GM12878 (cell line): ENCODE data around the gene EHMT2. TPM values are rescaled to one million over a fixed set of nuclear protein-coding genes. Genes with fewer than 3 reads are reported as not detected.

ENCODE experiments used
- ATAC-seq: fragments of 200-7000 bp; cut with Tn5 transposase; 3 replicates; pipeline ENCODE4 v1.9.1; 2020; ENCODE audit warnings: mild to moderate bottlenecking, moderate library complexity
- BruUV-seq: library from RNA; stranded (reverse); fragments of 400-500 nt; replicated peaks from 2 replicates; lab custom pipeline; 2021; lab: Mats Ljungman, UMichigan
- CTCF ChIA-PET: fragments of 300-600 bp; sonication (Branson Sonifier 250); formaldehyde crosslinking; extraction: SDS; loops from one replicate; lab custom pipeline; 2021; ENCODE audit warnings: inconsistent platforms; lab: Yijun Ruan, JAX
- POLR2A ChIA-PET: fragments of 350-600 bp; formaldehyde crosslinking; extraction: SDS; loops from one replicate; lab custom pipeline; 2021; ENCODE audit warnings: inconsistent platforms; lab: Charles Lee
- RAD21 ChIA-PET: fragments of 300-600 bp; sonication (Branson Sonifier 250); formaldehyde crosslinking; loops from one replicate; lab custom pipeline; 2023; ENCODE audit warnings: antibody characterized with exemption; ENCODE audit not compliant: unreplicated experiment; lab: Charles Lee
- SMC1A ChIA-PET: fragments of 300-600 bp; sonication (Branson Sonifier 250); formaldehyde crosslinking; loops from one replicate; lab custom pipeline; 2023; ENCODE audit not compliant: unreplicated experiment, uncharacterized antibody; lab: Charles Lee
- DNase-seq: peaks from one replicate; pipeline ENCODE4 v3.0.0-alpha.2; 2011; ENCODE audit warnings: low read depth, low spot score
- FAIRE-seq: peaks from 3 replicates; lab custom pipeline; 2011; peaks lifted over from hg19 to GRCh38; lab: Jason Lieb, UNC
- H2AFZ ChIP-seq: 2 replicates; pipeline ENCODE4 v1.6.0; 2011; ENCODE audit warnings: low read depth, low read length, control low read depth; ENCODE audit not compliant: control insufficient read depth
- H3K27ac ChIP-seq: 2 replicates; pipeline ENCODE4 v1.5.1; 2011; ENCODE audit warnings: control low read depth; ENCODE audit not compliant: control insufficient read depth, insufficient read depth
- H3K27me3 ChIP-seq, 2 experiments: replicated peaks in 1 of 2; 2 replicates each; pipeline versions ENCODE4 v1.6.0 to v1.6.1; 2011; ENCODE audit warnings: low read length in 1 of 2; ENCODE audit not compliant: control insufficient read depth in 2 of 2, insufficient read depth in 2 of 2
- H3K36me3 ChIP-seq, 2 experiments: 2 replicates each; pipeline ENCODE4 v1.5.1; 2011; ENCODE audit warnings: low read length in 1 of 2; ENCODE audit not compliant: control insufficient read depth in 2 of 2, insufficient read depth in 2 of 2
- H3K4me1 ChIP-seq: 2 replicates; pipeline ENCODE4 v1.6.1; 2011; ENCODE audit warnings: mild to moderate bottlenecking, low read length, moderate library complexity, mixed read lengths; ENCODE audit not compliant: control insufficient read depth, insufficient read depth
- H3K4me2 ChIP-seq: 2 replicates; pipeline ENCODE4 v1.6.0; 2011; ENCODE audit warnings: control low read depth; ENCODE audit not compliant: control insufficient read depth, insufficient read depth
- H3K4me3 ChIP-seq: fragments of 200-600 bp; sonication (generic); 2 replicates; pipeline ENCODE4 v1.5.1; 2016
- H3K79me2 ChIP-seq: 2 replicates; pipeline ENCODE4 v1.6.0; 2011; ENCODE audit warnings: low read length; ENCODE audit not compliant: control insufficient read depth, insufficient read depth
- H3K9ac ChIP-seq: 2 replicates; pipeline ENCODE4 v1.8.0; 2011; ENCODE audit warnings: low read length, control low read depth, mixed read lengths; ENCODE audit not compliant: control insufficient read depth, insufficient read depth
- H3K9me3 ChIP-seq: replicated peaks from 3 replicates; pipeline ENCODE4 v1.5.1; 2011; ENCODE audit warnings: mild to moderate bottlenecking, low read length; ENCODE audit not compliant: control insufficient read depth, insufficient read depth
- H4K20me1 ChIP-seq: 2 replicates; pipeline ENCODE4 v1.6.0; 2011; ENCODE audit not compliant: control insufficient read depth, insufficient read depth
- ATF7 ChIP-seq: fragments of 450-650 bp; IDR thresholded peaks from 2 replicates; pipeline ENCODE4 v1.6.1; 2016; ENCODE audit warnings: low read depth, mild to moderate bottlenecking
- CEBPB ChIP-seq, 2 experiments: fragments of 150-350 bp in 1 of 2; IDR thresholded peaks; 2 replicates each; pipeline ENCODE4 v1.6.1; 2012 to 2014; ENCODE audit warnings: low read depth in 2 of 2, low read length in 2 of 2, borderline replicate concordance in 1 of 2, inconsistent platforms in 1 of 2
- CEBPZ ChIP-seq: fragments of 150-350 bp; IDR thresholded peaks from 2 replicates; pipeline ENCODE4 v1.6.1; 2016; ENCODE audit warnings: low read depth, low read length
- CHD4 ChIP-seq: fragments of 200-600 bp; sonication (generic); IDR thresholded peaks from 2 replicates; pipeline ENCODE4 v1.6.1; 2016; ENCODE audit warnings: mild to moderate bottlenecking
- CREB1 ChIP-seq: IDR thresholded peaks from 2 replicates; pipeline ENCODE4 v1.6.1; 2012; ENCODE audit warnings: low read depth, mild to moderate bottlenecking, inconsistent platforms
- E2F4 ChIP-seq: IDR thresholded peaks from 2 replicates; pipeline ENCODE4 v1.6.1; 2012; ENCODE audit warnings: low read depth, low read length, improper control_type of control experiment
- HCFC1 ChIP-seq: fragments of 150-350 bp; IDR thresholded peaks from 2 replicates; pipeline ENCODE4 v1.6.1; 2014; ENCODE audit warnings: low read length
- JUNB ChIP-seq: IDR thresholded peaks from 2 replicates; pipeline ENCODE4 v1.6.1; 2016; ENCODE audit warnings: antibody characterized with exemption, mild to moderate bottlenecking
- PRDM15 ChIP-seq: fragments of 450-650 bp; formaldehyde crosslinking; IDR thresholded peaks from 2 replicates; pipeline ENCODE4 v1.4.0; 2020; ENCODE audit warnings: mild to moderate bottlenecking, moderate library complexity
- RAD51 ChIP-seq: fragments of 450-650 bp; IDR thresholded peaks from 2 replicates; pipeline ENCODE4 v1.6.1; 2016; ENCODE audit warnings: moderate library complexity, mild to moderate bottlenecking, inconsistent platforms
- RFX5 ChIP-seq: IDR thresholded peaks from 2 replicates; pipeline ENCODE4 v1.6.1; 2011; ENCODE audit warnings: low read depth, low read length, improper control_type of control experiment
- SMC3 ChIP-seq: IDR thresholded peaks from 2 replicates; pipeline ENCODE4 v1.6.1; 2011; ENCODE audit warnings: low read length, improper control_type of control experiment, borderline replicate concordance
- TCF7 ChIP-seq: IDR thresholded peaks from 2 replicates; pipeline ENCODE4 v1.6.1; 2014; ENCODE audit warnings: antibody characterized with exemption, borderline replicate concordance
- USF1 ChIP-seq: IDR thresholded peaks from 2 replicates; pipeline ENCODE4 v1.6.1; 2011; ENCODE audit warnings: borderline replicate concordance, low read depth, mild to moderate bottlenecking, moderate library complexity, mixed read lengths, low read length; ENCODE audit not compliant: insufficient read depth; ENCODE audit errors: extremely low read length
- ZNF217 ChIP-seq: fragments of 450-650 bp; IDR thresholded peaks from 2 replicates; pipeline ENCODE4 v1.6.1; 2017; ENCODE audit warnings: antibody characterized with exemption, mild to moderate bottlenecking
- ZNF622 ChIP-seq: fragments of 450-650 bp; IDR thresholded peaks from 2 replicates; pipeline ENCODE4 v1.6.1; 2017; ENCODE audit warnings: mild to moderate bottlenecking, inconsistent platforms
- ZSCAN29 ChIP-seq: fragments of 450-650 bp; IDR thresholded peaks from 2 replicates; pipeline ENCODE4 v1.6.1; 2017; ENCODE audit warnings: mild to moderate bottlenecking, moderate library complexity
- WGBS: methylation state at CpG from one replicate; pipeline ENCODE4 v1.1.6; 2016; ENCODE audit warnings: low lambda C conversion rate; ENCODE audit not compliant: insufficient replicate concordance, insufficient coverage; ENCODE audit errors: missing lambda C conversion rate; 5-methylcytosine and 5-hydroxymethylcytosine counted together
- in situ Hi-C: fragments of 300-500 bp; cut with MboI; formaldehyde crosslinking; loops from 9 replicates; pipeline ENCODE4 v1.14.3; 2018; ENCODE audit warnings: mixed read lengths
- intact Hi-C: fragments of 100-400 bp; cut with micrococcal nuclease; formaldehyde crosslinking; loops from one replicate; pipeline ENCODE4 v1.14.2; 2022; ENCODE audit not compliant: unreplicated experiment
- polyA plus RNA-seq, 11 experiments: library from polyadenylated mRNA; depleted of rRNA in 4 of 11; unstranded in 6 of 11; stranded (reverse) in 5 of 11; fragments of >200 nt; fragmentation: Nextera tagmentation in 4 of 11; fragmentation: Illumina TruSeq in 1 of 11; extraction: Ambion mirVana in 4 of 11; extraction: Trizol in 1 of 11; gene quantifications; 1 replicate in 1 of 11; 2 replicates in 10 of 11; pipeline versions ENCODE4 v1.2.1 to v1.2.3, GENCODE V29; 2011 to 2016; ENCODE audit warnings: inconsistent platforms in 2 of 11, missing spikeins in 2 of 11, low read depth in 1 of 11
- total RNA-seq, 4 experiments: library from RNA; depleted of rRNA in 3 of 4; stranded (reverse); fragments of >200 nt in 3 of 4; fragmentation: Illumina TruSeq in 1 of 4; extraction: Trizol in 1 of 4; gene quantifications; 2 replicates each; pipeline versions ENCODE4 v1.2.1 to v1.2.3, GENCODE V29; 2013 to 2021

Gene EHMT2
- total and polyA plus RNA-seq, 10 of the 15 experiments (the other 5 are each of a cell fraction or from before 2014, with no cell fraction given): 1.7 to 53.2 (median 36.3) TPM

GRCh38 chr6:31886541-31886991 lies 10.9 kb downstream of the EHMT2 start:
- in situ Hi-C loops: no loop called here
- TF ChIP-seq E2F4 (no peak), RFX5 (no peak), JUNB (no peak), CHD4 (no peak), ZSCAN29 (no peak), ZNF217 (no peak), CREB1 (no peak), PRDM15 (no peak), ATF7 (no peak), CEBPB (IDR thresholded peaks at IDR 0.05; ENCODE audit: borderline replicate concordance in 1 of 2, low read depth in 2 of 2, low read length in 2 of 2) (no peak), HCFC1 (no peak), TCF7 (no peak), USF1 (no peak), CEBPZ (no peak), ZNF622 (no peak), RAD51 (no peak), SMC3 (no peak)
- POLR2A ChIA-PET: no interaction called here

More at GRCh38 chr6:31886541-31886991, 10.9 kb downstream of the EHMT2 start:
- RAD21 ChIA-PET: no interaction called here
- H3K36me3 ChIP-seq: peaks cover 11 to 36% of the 10 kb centered on the region in 2 experiments; a peak in 3 of 4 replicates
- no peak overlapping the region for H3K4me2 ChIP-seq
- H3K4me3 ChIP-seq: no peak overlapping the region
- BruUV-seq: no TSS peak
- ATAC-seq (no peak), DNase-seq (no peak), FAIRE-seq (no peak)
- intact Hi-C loops: no loop called here
- CTCF ChIA-PET: interaction anchor here (0.7 to 1.6 kb wide), 4 partner anchors 8 to 48 kb away, joined by 3 to 6 read pairs (median 4); no protein-coding TSS in a partner anchor
- H4K20me1 ChIP-seq: no peaks in the 10 kb centered on the region
- SMC1A ChIA-PET: no interaction called here
- H2AFZ ChIP-seq: no peak overlapping the region
- no peaks in the 10 kb centered on the region for H3K4me1 ChIP-seq
- H3K9me3 ChIP-seq: no peaks in the 10 kb centered on the region
- H3K79me2 ChIP-seq: no peaks in the 10 kb centered on the region
- no peaks in the 10 kb centered on the region for H3K27me3 ChIP-seq
- H3K9ac ChIP-seq: no peak overlapping the region
- H3K27ac ChIP-seq: no peak overlapping the region
- WGBS: 98% methylated on average over 18 of the region's 18 CpGs
